ENCODE measurements around the gene CEP41. TPM values are rescaled to one million over a fixed set of nuclear protein-coding genes. Genes with fewer than 3 reads are reported as not detected.

CEP41 gene
- polyA plus RNA-seq, 2 of the 4 experiments (the other 2 are of a cell fraction): 13.0 to 23.1 TPM

GRCh38 chr7:130369110-130369711, 71.6 kb downstream of the CEP41 start (continued):
- no peak for TF ChIP-seq HMGXB4 (CRISPR knock-in tag; IDR thresholded peaks at IDR 0.05; ENCODE audit: borderline replicate concordance)
- no peak for TF ChIP-seq GATA3 (IDR thresholded peaks at IDR 0.05; ENCODE audit: borderline replicate concordance)
- no peak for TF ChIP-seq CTCF (IDR thresholded peaks at IDR 0.05)

GRCh38 chr7:130367836-130368746, 72.7 kb downstream of the CEP41 start:
- no peak for DNase-seq (ENCODE audit: low read depth in 1 of 2, low spot score in 1 of 2)
- ChIA-PET POLR2A (no interaction called here), CTCF (interaction anchor here (0.6 to 1.1 kb wide), 3 partner anchors 17 to 106 kb away, joined by 3 to 4 read pairs (median 3); no protein-coding TSS in a partner anchor)
- Histone ChIP-seq H3K4me3 (no peak overlapping the region), H3K9me3 (no peaks in the 10 kb centered on the region), H3K4me2 (no peak overlapping the region), H3K4me1 (peaks cover 28% of the 10 kb centered on the region), H3K27ac (no peak overlapping the region)
- TF ChIP-seq TP53 (CRISPR knock-in tag; IDR thresholded peaks at IDR 0.05) (no peak), MAZ (IDR thresholded peaks at IDR 0.05; ENCODE audit: borderline replicate concordance, low read depth, low read length) (no peak), CTCF (IDR thresholded peaks at IDR 0.05) (no peak), MAFK (IDR thresholded peaks at IDR 0.05; ENCODE audit: partially characterized antibody) (no peak), MAX (IDR thresholded peaks at IDR 0.05) (no peak), EHF (CRISPR knock-in tag; IDR thresholded peaks at IDR 0.05) (no peak), HOXB13 (CRISPR knock-in tag; IDR thresholded peaks at IDR 0.05; ENCODE audit: low read depth) (no peak), RCOR1 (IDR thresholded peaks at IDR 0.05; ENCODE audit: low read depth, low read length) (no peak), HOXA7 (CRISPR knock-in tag; IDR thresholded peaks at IDR 0.05) (no peak), USF2 (IDR thresholded peaks at IDR 0.05) (no peak), E2F6 (IDR thresholded peaks at IDR 0.05; ENCODE audit: borderline replicate concordance, low read depth) (no peak), PHF8 (IDR thresholded peaks at IDR 0.05; ENCODE audit: borderline replicate concordance, low read depth) (no peak), BHLHE40 (IDR thresholded peaks at IDR 0.05; ENCODE audit: low read depth, low read length) (no peak), RAD21 (conservative IDR thresholded peaks at IDR 0.05 in 1 of 2, IDR thresholded peaks at IDR 0.05 in 1 of 2) (no peak), BCL3 (IDR thresholded peaks at IDR 0.05) (no peak), FOXS1 (CRISPR knock-in tag; IDR thresholded peaks at IDR 0.05) (no peak), HDAC2 (IDR thresholded peaks at IDR 0.05) (no peak), ELK1 (IDR thresholded peaks at IDR 0.05; ENCODE audit: low read depth, low read length) (no peak), HOXB5 (CRISPR knock-in tag; IDR thresholded peaks at IDR 0.05) (no peak)
- 87% methylated on average over 17 of the region's 19 CpGs for WGBS (ENCODE audit: missing lambda C conversion rate)
- no peak for FAIRE-seq
- no peak for ATAC-seq
